A673 (cell line): ENCODE results near the gene ACAP2. TPM values are rescaled to one million over a fixed set of nuclear protein-coding genes. Genes with fewer than 3 reads are reported as not detected.

Source experiments
- BruUV-seq: library from RNA; stranded (reverse); fragments of 400-500 nt; replicated peaks from 2 replicates; lab custom pipeline; 2021; lab: Mats Ljungman, UMichigan
- CTCF ChIA-PET: fragments of 300-600 bp; sonication (Branson Sonifier 250); formaldehyde crosslinking; loops from one replicate; lab custom pipeline; 2022; ENCODE audit warnings: antibody characterized with exemption; lab: Charles Lee
- POLR2A ChIA-PET: fragments of 300-600 bp; sonication (Branson Sonifier 250); formaldehyde crosslinking; loops from one replicate; lab custom pipeline; 2022; ENCODE audit warnings: antibody characterized with exemption; ENCODE audit not compliant: low non-redundant PET; lab: Charles Lee
- DNase-seq: peaks from one replicate; pipeline ENCODE4 v3.0.0-alpha.2; 2015; ENCODE audit warnings: low spot score
- H3K27ac ChIP-seq: fragments of 200-600 bp; sonication (generic); 2 replicates; pipeline ENCODE4 v1.5.1; 2016; ENCODE audit warnings: mixed run types, low read depth, mild to moderate bottlenecking, mixed read lengths, antibody characterized with exemption, low read length; ENCODE audit not compliant: poor library complexity, severe bottlenecking
- H3K27me3 ChIP-seq: fragments of 200-600 bp; sonication (generic); replicated peaks from 2 replicates; pipeline ENCODE4 v1.6.1; 2017; ENCODE audit warnings: mixed run types, low read depth, mild to moderate bottlenecking, mixed read lengths, antibody characterized with exemption, low read length; ENCODE audit not compliant: insufficient read depth, poor library complexity
- H3K36me3 ChIP-seq: fragments of 200-600 bp; sonication (generic); 2 replicates; pipeline ENCODE4 v1.6.1; 2016; ENCODE audit warnings: mixed run types, mild to moderate bottlenecking, mixed read lengths, antibody characterized with exemption, low read length; ENCODE audit not compliant: insufficient read depth, poor library complexity, severe bottlenecking
- H3K4me1 ChIP-seq: fragments of 200-600 bp; sonication (generic); 2 replicates; pipeline ENCODE4 v1.6.1; 2017; ENCODE audit warnings: mixed run types, mild to moderate bottlenecking, mixed read lengths, antibody characterized with exemption, low read length; ENCODE audit not compliant: insufficient read depth, poor library complexity, severe bottlenecking
- H3K4me3 ChIP-seq: fragments of 200-600 bp; sonication (generic); 2 replicates; pipeline ENCODE4 v1.5.1; 2016; ENCODE audit warnings: low read depth, mixed run types, mild to moderate bottlenecking, mixed read lengths, low read length; ENCODE audit not compliant: poor library complexity, severe bottlenecking
- H3K9me3 ChIP-seq: fragments of 200-600 bp; sonication (generic); 2 replicates; pipeline ENCODE4 v1.6.1; 2016; ENCODE audit warnings: mixed run types, low read depth, mild to moderate bottlenecking, mixed read lengths, antibody characterized with exemption, low read length; ENCODE audit not compliant: poor library complexity, severe bottlenecking
- CTCF ChIP-seq: fragments of 300-800, 200-600 bp; sonication (generic); conservative IDR thresholded peaks from 2 replicates; pipeline ENCODE4 v1.5.1; 2017; ENCODE audit warnings: low read depth, mild to moderate bottlenecking, antibody characterized with exemption, low read length, moderate library complexity, mixed read lengths
- EZH2 ChIP-seq: fragments of 200-600 bp; sonication (generic); IDR thresholded peaks from 2 replicates; pipeline ENCODE4 v1.6.1; 2017; ENCODE audit warnings: borderline replicate concordance, low read depth, mild to moderate bottlenecking, mixed read lengths, antibody characterized with exemption, low read length; ENCODE audit not compliant: poor library complexity, severe bottlenecking
- intact Hi-C: fragments of 100-400 bp; cut with micrococcal nuclease; formaldehyde crosslinking; loops from one replicate; pipeline ENCODE4 v1.10.0; 2022; ENCODE audit not compliant: unreplicated experiment
- total RNA-seq: library from RNA; stranded (reverse); gene quantifications from 2 replicates; pipeline ENCODE4 v1.2.3, GENCODE V29; 2021

The ACAP2 gene
- total RNA-seq, 1 experiment from 2014 or later: 47.4 TPM

GRCh38 chr3:195263925-195264600, 178.8 kb downstream of the ACAP2 start:
- H3K9me3 ChIP-seq: no peaks in the 10 kb centered on the region
- no TSS peak for BruUV-seq
- no peak for DNase-seq
- H3K27ac ChIP-seq: peak overlapping the region; percentile 13
- intact Hi-C loops: loop anchor here (5.0 to 10.0 kb wide), 3 partner anchors 162 to 929 kb away; no protein-coding TSS in a partner anchor
- H3K4me3 ChIP-seq: no peak overlapping the region
- H3K27me3 ChIP-seq: no peaks in the 10 kb centered on the region
- no peak for TF ChIP-seq EZH2
- no peak for TF ChIP-seq CTCF
- ChIA-PET CTCF (no interaction called here), POLR2A (no interaction called here)
- peaks cover 24% of the 10 kb centered on the region for H3K4me1 ChIP-seq
- H3K36me3 ChIP-seq: no peaks in the 10 kb centered on the region

- no peaks in the 10 kb centered on the region for H3K27me3 ChIP-seq
- H3K9me3 ChIP-seq: no peaks in the 10 kb centered on the region
- TF ChIP-seq CTCF (no peak), EZH2 (no peak)
- peak; percentile 51 for DNase-seq
- no peak overlapping the region for H3K27ac ChIP-seq
- intact Hi-C loops: loop anchor here (5.0 to 10.0 kb wide), 3 partner anchors 161 to 929 kb away; no protein-coding TSS in a partner anchor
- no peak overlapping the region for H3K4me3 ChIP-seq
- ChIA-PET POLR2A (interaction anchor here (0.8 kb wide), 1 partner anchor 190 kb away, joined by 3 read pairs; no protein-coding TSS in a partner anchor), CTCF (no interaction called here)
- no peaks in the 10 kb centered on the region for H3K36me3 ChIP-seq
- peaks cover 29% of the 10 kb centered on the region for H3K4me1 ChIP-seq
- no TSS peak for BruUV-seq
Observed at GRCh38 chr3:195263193-195263924, 179.5 kb downstream of the ACAP2 start.

GRCh38 chr3:195261925-195262324, 180.9 kb downstream of the ACAP2 start:
- Histone ChIP-seq H3K4me1 (peaks cover 37% of the 10 kb centered on the region), H3K4me3 (no peak overlapping the region), H3K36me3 (no peaks in the 10 kb centered on the region), H3K27ac (no peak overlapping the region), H3K27me3 (no peaks in the 10 kb centered on the region), H3K9me3 (no peaks in the 10 kb centered on the region)
- no TSS peak for BruUV-seq
- ChIA-PET POLR2A (interaction anchor here (0.6 kb wide), 1 partner anchor 74 kb away, joined by 4 read pairs; no protein-coding TSS in a partner anchor), CTCF (interaction anchor here (0.6 kb wide), 1 partner anchor 633 kb away, joined by 3 read pairs; no protein-coding TSS in a partner anchor)
- no peak for DNase-seq
- TF ChIP-seq CTCF (no peak), EZH2 (no peak)
- intact Hi-C loops: loop anchor here (2.0 to 10.0 kb wide), 4 partner anchors 160 to 927 kb away; no protein-coding TSS in a partner anchor
